Stimulated activated CD8-positive, alpha-beta memory T cell treated with anti-CD3 and anti-CD28 coated beads, Interleukin-7, amount 100 ng/mL, for 48 hours (primary cell): ENCODE data around the gene TUBA8.
"Not testable (repeated sequence)": the region's sequence is repeated elsewhere in the genome, so short reads cannot be mapped to it uniquely, and the experiment has no call there.

Source experiments
- DNase-seq, 2 donors: peaks; one replicate each; pipeline ENCODE4 v3.0.0-alpha.2; 2020; ENCODE audit warnings: low read depth in 1 of 2; ENCODE audit errors: extremely low read depth in 1 of 2

The TUBA8 gene

DNA sequence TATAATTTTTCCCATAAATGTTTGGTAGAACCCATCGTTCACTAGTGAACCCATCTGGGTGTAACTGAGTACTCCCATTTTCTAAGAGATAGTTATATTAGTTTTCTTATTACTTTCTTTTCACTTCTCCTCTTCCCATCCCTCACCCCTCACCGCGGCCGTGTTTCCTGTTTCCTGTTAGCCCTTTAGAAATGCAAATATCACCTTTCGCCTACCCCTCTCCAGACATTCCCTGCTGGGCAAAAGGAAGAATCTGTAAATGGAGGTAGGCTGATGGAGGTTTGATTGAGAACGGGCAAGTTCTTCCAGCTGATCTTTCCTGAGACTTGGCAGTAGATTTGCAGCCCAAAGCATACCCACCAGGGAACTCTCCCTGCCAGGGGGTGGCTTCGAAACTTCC, 54.7 kb downstream of the TUBA8 start:
- not testable (repeated sequence) for DNase-seq

DNA sequence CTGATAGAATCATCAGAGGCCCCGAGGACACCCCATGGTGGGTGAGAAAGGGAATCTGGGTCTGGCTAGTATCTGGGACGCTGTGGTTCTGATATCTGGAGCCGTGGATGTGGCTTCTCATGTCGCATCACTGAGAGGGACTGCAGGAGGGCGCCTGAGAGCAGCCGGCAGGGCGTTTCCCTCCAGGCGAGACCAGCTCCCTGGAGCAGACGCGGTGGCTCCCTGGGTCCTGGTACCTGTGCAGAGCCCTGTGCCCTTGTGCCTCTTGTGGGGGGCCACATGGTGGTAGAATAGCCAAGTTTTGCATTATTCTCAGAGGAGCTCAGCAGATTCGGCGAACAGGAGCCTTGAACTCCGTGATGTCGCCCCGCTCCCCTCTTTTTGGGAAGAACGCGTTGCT, 59.7 kb downstream of the TUBA8 start:
- DNase-seq: not testable (repeated sequence)

DNA sequence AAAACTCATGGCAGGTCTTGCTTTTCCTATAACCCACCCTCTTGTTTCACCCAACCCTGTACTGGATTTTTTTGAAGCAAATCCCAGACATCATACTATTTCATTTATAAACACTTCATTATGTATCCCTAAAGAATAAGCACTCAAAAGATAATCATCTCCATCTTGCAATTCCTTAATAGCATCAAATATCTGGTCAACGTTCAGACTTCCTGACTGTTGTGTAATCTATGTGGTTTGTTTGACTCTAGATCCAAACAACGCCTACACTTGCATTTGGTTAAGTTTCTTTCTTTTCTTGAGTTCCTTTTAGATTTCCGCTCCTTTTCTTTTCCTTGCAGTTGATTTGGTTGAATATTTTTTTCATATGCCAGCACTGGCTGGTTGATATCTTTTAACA, 61.6 kb downstream of the TUBA8 start:
- DNase-seq: not testable (repeated sequence)

DNA sequence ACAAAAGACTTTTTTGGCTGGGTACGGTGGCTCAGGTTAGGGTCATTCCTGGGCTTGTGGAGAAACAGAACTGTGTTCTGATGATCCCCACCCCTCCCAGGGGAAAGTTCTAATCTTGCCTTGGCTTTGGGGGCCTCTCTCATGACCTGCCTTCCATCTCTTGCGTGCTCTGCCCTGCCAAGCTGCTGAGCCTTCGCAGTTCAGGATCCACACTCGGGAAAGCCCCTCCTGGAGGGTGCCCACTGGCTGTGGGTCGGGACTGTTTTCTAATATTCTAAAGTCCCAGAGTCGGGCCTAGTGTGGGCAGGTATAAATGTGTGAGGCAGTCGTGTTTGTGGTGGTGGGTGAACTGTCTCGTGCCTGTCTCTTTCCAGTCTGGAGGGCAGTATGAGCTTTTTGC, 62.2 kb downstream of the TUBA8 start:
- DNase-seq: not testable (repeated sequence)

DNA sequence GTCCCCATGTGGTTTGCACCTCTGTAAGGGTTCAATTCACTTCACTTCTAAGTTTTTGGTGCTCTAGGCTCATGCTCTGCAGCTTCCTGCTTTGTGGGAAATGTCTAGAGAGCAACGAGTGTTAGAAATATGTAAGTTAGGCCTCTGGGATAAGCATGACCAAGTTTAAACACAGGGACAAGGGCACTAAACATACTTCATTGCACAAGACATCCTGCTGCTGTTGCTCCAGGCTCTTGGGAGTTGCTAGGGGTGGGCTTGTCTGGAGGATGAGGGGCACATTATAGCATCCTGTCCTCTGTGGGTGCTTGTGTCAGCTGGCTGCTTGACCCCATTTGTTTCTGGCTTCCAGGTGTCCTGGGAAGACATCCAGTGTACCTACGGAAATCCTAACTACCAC, 62.8 kb downstream of the TUBA8 start:
- not testable (repeated sequence) for DNase-seq
